ENCODE measurements around the gene CCDC61. TPM values are rescaled to one million over a fixed set of nuclear protein-coding genes. Genes with fewer than 3 reads are reported as not detected.

The CCDC61 gene
- total RNA-seq, 4 donors from 2014 or later: 7.4 to 16.5 (median 10.8) TPM

- Histone ChIP-seq H3K4me1 (peaks cover 0 to 20% (median 0%) of the 10 kb centered on the region in 4 donors), H3K27ac (no peak overlapping the region), H3K27me3 (no peaks in the 10 kb centered on the region), H3K9me3 (no peaks in the 10 kb centered on the region), H3K4me3 (no peak overlapping the region), H3K36me3 (no peaks in the 10 kb centered on the region)
- no peak for DNase-seq
- no peak for TF ChIP-seq CTCF (IDR thresholded peaks at IDR 0.05)
- no peak for TF ChIP-seq POLR2A (IDR thresholded peaks at IDR 0.05)
Observed at GRCh38 chr19:46043519-46043918, 48.3 kb downstream of the CCDC61 start.

- Histone ChIP-seq H3K27ac (no peak overlapping the region), H3K27me3 (no peaks in the 10 kb centered on the region), H3K36me3 (no peaks in the 10 kb centered on the region), H3K4me3 (no peak overlapping the region), H3K9me3 (no peaks in the 10 kb centered on the region), H3K4me1 (no peaks in the 10 kb centered on the region)
- DNase-seq: no peak
- TF ChIP-seq POLR2A (IDR thresholded peaks at IDR 0.05) (no peak), CTCF (IDR thresholded peaks at IDR 0.05) (no peak)
Observed at GRCh38 chr19:46049597-46049996, 54.3 kb downstream of the CCDC61 start.

- H3K27me3 ChIP-seq: peaks cover 0 to 5% of the 10 kb centered on the region in 2 donors
- H3K27ac ChIP-seq: no peak overlapping the region
- H3K4me3 ChIP-seq: no peak overlapping the region
- no peaks in the 10 kb centered on the region for H3K36me3 ChIP-seq
- DNase-seq: no peak
- H3K4me1 ChIP-seq: no peaks in the 10 kb centered on the region
- no peaks in the 10 kb centered on the region for H3K9me3 ChIP-seq
- no peak for TF ChIP-seq CTCF (IDR thresholded peaks at IDR 0.05)
- no peak for TF ChIP-seq POLR2A (IDR thresholded peaks at IDR 0.05)
Observed at GRCh38 chr19:46052896-46053295, 57.6 kb downstream of the CCDC61 start.

- Histone ChIP-seq H3K27ac (no peak overlapping the region), H3K4me1 (no peaks in the 10 kb centered on the region), H3K9me3 (peaks cover 0 to 2% (median 0%) of the 10 kb centered on the region in 4 donors), H3K4me3 (no peak overlapping the region), H3K36me3 (no peaks in the 10 kb centered on the region), H3K27me3 (peaks cover 0 to 5% of the 10 kb centered on the region in 2 donors)
- no peak for TF ChIP-seq POLR2A (IDR thresholded peaks at IDR 0.05)
- no peak for TF ChIP-seq CTCF (IDR thresholded peaks at IDR 0.05)
- no peak for DNase-seq
Observed at GRCh38 chr19:46056536-46056935, 61.3 kb downstream of the CCDC61 start.

- Histone ChIP-seq H3K9me3 (peaks cover 0 to 4% (median 0%) of the 10 kb centered on the region in 4 donors), H3K27ac (no peak overlapping the region), H3K4me1 (no peaks in the 10 kb centered on the region), H3K27me3 (peaks cover 0 to 5% of the 10 kb centered on the region in 2 donors), H3K4me3 (no peak overlapping the region), H3K36me3 (no peaks in the 10 kb centered on the region)
- TF ChIP-seq CTCF (IDR thresholded peaks at IDR 0.05) (no peak), POLR2A (IDR thresholded peaks at IDR 0.05) (no peak)
- DNase-seq: no peak
Observed at GRCh38 chr19:46058778-46059177, 63.5 kb downstream of the CCDC61 start.

GRCh38 chr19:46060012-46060411 is 64.7 kb downstream of the CCDC61 start:
- Histone ChIP-seq H3K27ac (no peak overlapping the region), H3K27me3 (peaks cover 0 to 5% of the 10 kb centered on the region in 2 donors), H3K4me3 (no peak overlapping the region), H3K4me1 (no peaks in the 10 kb centered on the region), H3K9me3 (peaks cover 0 to 4% (median 0%) of the 10 kb centered on the region in 4 donors), H3K36me3 (no peaks in the 10 kb centered on the region)
- TF ChIP-seq CTCF (IDR thresholded peaks at IDR 0.05): no peak
- TF ChIP-seq POLR2A (IDR thresholded peaks at IDR 0.05): no peak
- DNase-seq: no peak

Data from Peyer's patch (tissue), 4 donors.